GM11168 (cell line): Measurements from ENCODE around the gene ZCCHC3.

Experiments
- in situ Hi-C: fragments of 300-500 bp; cut with MboI; formaldehyde crosslinking; loops from one replicate; pipeline ENCODE4 v1.12.0; 2022; ENCODE audit warnings: low sequenced_read_pairs; ENCODE audit not compliant: unreplicated experiment

ZCCHC3 gene

DNA sequence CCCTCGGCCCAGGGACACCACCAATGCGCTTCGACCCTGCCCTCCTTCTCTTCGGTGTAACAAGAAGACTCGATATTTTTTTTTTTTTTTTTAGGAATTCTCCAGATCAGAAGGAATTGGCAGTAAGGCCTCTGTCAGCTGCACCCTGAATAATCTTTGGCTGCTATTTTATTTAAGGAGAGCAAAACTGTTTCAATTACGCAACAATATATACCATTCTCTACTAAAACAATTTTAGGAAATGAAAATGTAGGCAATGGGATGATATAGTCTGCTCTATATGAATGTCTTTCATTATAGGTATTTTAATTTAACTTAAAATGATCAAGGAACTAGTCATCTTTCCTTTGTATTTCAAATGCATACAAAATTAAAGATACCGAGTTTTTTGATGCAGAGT, 13.3 kb downstream of the ZCCHC3 start:
- in situ Hi-C loops, result no loop called here

DNA sequence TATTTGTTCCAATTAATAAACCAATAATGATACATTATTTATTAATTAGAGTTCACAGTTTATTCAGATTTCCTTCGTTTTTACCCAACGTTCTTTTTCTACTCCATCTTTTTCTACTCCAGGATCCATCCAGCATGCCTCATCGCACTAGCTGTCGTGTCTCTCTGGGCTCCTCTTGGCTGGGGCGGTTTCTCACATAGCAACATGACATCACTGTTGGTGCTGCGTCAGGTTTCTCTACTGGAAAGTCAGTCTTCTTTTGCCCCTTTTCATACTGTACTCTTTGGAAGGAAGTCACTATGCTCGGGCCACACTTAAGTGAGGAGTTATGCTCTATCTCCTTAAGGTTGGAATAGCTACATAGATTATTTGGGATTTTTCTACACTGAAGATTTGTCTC, 14.2 kb downstream of the ZCCHC3 start:
- in situ Hi-C loops, result no loop called here

DNA sequence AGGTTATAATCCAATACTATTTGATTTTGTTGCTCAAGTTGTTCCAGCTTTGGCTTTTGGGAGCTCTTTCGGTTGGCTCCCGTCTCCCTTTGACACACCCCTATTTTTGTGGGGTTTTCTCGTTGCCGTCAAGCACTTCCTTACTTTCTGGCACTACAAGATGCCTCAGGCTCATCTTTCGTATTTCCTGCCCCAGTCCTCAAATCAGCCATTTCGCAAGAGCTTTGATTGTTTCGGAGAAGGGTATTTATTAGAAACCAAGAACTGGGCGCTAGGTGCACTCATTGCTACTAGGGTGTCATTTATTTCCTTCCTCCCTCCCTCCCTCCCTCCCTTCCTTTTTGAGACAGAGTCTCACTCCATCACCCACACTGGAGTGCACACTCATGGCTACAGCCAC, 14.7 kb downstream of the ZCCHC3 start:
- in situ Hi-C loops, result no loop called here

DNA sequence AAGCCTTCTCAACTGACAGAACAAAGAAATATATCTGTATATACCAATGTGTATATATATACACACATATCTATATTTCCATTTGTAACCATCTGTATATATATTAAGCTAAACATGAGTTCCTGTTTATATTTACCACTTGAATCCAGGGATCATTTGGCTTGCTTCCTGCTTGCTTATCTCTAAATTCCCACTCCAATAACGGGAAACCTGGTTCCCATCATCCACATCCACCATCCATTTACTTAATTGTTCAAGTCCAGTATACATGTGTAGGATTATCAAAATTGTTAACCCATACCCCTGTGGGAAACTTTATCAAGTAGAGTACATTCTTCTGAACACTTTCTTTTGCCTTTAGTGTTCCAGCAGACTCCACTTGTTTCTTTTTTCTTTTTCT, 15.5 kb downstream of the ZCCHC3 start:
- in situ Hi-C loops, result no loop called here

DNA sequence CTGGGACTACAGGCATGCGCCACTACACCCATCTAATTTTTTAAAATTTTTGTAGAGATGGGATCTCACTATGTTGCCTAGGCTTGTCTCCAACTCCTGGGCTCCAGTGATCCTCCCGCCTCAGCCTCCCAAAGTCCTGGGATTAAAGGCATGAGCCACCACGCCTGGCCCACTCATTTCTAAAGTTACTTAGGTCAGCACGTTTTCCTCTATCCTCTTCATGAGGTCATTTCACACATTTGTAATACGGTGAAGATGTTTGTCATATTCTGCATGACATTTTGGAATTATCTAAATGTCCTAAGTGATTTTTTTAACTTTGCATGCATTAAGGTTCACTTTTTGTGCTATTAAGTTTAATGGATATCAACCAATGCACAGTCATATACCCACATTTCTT, 16.0 kb downstream of the ZCCHC3 start:
- in situ Hi-C loops, result no loop called here

DNA sequence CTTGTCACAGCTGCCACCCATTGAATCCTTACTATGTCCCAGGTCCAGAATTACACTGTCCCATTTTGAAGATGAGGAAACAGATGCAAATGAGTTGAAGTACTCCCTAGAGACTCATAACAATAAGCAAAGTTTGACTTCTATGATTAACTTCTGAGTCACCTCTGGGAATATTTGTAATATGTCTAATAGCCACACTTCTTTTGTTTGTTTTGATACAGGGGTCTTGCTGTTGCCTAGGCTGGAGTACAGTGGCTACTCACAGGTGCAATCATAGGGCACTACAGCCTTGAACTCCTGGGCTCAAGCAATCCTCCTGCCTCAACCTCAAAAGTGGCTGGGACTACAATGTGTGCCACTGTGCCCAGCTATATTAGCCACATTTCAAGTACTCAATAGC, 16.6 kb downstream of the ZCCHC3 start:
- in situ Hi-C loops, result no loop called here

DNA sequence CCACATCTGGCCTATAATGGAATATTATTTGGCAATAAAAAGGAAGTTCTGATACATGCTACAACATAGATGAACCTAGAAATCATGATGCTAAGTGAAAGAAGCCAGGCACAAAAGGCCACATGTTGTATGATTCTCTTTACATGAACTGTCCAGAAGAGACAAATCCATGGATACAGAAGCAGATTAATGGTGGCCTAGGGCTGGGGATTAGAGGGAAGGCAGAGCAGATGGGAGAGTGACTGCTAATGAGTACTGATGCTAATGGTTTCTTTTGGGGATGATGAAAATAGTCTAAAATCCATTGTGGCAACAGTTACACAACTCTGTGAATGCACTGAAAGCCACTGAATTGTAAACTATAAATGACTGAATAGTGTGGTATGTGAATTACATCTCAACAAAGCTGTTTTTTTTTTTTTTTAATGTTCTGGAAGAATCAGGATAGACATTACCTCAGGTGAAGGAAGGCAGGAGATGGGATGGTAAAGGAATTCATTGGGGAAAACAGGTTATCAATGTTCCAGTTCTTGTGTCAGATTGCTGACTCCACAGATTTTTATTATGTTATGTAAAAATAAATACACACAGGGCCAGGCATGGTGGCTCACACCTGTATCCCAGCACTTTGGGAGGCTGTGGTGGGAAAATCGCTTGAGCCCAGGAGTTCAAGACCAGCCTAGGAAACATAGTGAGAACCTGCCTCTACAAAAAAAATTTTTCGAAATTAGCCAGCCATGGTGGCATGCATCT, 19.1 kb downstream of the ZCCHC3 start:
- in situ Hi-C loops, result no loop called here

DNA sequence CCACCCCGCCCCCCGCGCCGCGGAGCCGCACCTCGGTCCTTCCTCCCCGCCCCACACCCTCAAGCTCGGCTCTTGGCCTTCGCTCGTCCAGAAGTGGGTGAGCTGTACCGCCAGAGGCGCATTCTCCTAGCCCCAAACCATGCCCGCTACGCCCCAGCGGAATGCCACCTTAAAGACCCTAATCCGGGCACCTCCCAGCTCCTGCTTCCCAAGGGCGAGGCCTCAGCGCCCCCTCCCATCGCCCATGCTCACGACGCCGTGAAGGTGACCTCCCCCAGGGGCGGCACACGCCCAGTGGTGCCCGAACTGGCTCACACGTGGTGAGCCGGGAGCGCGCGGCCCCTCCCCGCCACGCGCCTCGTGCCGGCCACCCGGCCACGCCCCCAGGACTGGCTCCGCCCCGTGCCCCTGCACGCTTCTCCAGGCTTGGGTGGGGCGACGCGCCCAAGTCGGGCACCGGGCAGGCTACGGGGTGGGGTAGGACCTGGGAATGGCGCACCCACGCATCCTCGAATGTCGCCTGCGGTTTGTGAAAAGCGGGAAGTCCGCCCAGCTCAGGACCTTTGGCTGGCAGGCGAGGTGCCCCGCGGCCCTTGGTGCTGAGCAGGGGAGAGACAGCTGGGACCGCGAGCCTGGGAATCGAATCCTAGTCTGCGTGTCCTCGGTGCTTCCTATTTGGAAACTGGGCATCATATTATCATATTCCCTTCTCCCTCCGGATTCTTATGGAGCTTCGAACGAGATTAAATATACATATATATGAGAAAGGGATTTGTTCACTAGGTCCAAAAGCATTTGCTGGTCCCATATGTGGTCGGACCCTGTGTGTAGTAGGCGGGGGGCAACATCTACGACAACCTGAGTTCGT, 27.0 kb downstream of the ZCCHC3 start:
- in situ Hi-C loops, result no loop called here

DNA sequence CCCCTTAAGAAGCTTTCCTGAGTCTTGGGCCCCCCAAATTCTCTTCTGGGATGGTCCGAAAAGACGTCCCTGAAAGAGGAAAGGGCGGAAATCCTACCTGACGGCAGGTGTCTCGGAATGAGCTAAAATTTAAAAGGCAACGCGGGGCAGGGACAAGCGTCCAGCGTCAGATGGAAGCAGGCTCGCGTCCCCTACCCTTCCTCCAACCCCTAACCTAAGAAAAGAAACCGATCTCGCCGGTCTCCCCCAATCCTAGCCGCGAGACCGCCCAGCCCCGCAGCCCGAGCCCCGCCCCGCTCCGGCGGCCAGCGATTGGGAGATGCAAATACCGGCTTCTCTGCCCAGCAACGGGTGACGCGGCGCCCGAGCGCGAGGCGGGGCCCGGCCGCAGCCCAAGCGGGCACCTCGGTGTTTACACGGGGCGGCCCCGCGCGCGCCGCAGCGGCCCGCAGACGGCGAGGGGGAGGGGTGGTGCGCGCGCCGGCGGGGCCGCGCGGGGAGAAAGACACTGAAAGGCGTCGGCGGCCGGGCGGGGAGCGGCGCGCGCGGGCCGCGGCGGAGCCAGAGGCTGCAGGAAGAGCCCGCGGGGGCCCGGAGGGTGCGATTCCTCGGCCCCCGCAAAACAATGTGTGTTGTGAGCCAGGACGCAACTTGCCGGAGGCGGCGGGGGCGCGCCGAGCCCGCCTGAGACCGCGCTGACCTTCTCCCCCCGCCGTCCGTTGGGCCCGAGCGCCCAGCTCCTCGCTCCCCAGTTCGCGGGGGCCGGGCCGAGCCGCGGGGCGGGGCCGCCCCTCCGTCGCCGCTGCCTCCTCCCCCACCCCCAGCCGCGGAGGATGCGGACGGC, 27.9 kb downstream of the ZCCHC3 start, which contains the start of gene SOX12:
Gene SOX12 (plus strand): TSS at position 508 of the 844 bp plus-strand sequence. CDS start 373 bp downstream, outside the sequence.
- in situ Hi-C loops, result no loop called here

DNA sequence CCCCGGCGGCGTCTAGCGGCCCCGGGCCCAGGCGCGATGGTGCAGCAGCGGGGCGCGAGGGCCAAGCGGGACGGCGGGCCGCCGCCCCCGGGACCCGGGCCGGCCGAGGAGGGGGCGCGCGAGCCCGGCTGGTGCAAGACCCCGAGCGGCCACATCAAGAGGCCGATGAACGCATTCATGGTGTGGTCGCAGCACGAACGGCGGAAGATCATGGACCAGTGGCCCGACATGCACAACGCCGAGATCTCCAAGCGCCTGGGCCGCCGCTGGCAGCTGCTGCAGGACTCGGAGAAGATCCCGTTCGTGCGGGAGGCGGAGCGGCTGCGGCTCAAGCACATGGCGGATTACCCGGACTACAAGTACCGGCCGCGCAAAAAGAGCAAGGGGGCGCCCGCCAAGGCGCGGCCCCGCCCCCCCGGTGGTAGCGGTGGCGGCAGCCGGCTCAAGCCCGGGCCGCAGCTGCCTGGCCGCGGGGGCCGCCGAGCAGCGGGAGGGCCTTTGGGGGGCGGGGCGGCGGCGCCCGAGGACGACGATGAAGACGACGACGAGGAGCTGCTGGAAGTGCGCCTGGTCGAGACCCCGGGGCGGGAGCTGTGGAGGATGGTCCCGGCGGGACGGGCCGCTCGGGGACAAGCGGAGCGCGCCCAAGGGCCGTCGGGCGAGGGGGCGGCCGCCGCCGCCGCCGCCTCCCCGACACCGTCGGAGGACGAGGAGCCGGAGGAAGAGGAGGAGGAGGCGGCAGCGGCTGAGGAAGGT, 28.7 kb downstream of the ZCCHC3 start:
- in situ Hi-C loops, result no loop called here

DNA sequence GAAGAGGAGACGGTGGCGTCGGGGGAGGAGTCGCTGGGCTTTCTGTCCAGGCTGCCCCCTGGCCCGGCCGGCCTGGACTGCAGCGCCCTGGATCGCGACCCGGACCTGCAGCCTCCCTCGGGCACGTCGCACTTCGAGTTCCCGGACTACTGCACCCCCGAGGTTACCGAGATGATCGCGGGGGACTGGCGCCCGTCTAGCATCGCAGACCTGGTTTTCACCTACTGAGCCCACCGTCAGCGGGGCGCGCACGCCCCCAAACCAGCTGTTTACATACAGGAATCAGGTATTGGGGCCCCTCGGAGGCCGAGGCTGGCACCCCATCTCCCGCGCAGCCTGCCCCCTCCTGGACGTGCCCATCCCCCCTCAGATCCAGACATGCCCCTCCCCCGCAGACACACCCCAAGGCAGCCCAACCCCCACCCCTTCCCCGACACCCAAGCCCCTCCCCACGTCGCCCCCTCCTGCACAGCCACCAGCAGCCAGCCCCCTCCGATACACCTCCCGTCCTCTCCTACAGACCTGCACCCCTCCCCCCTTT, 29.3 kb downstream of the ZCCHC3 start:
- in situ Hi-C loops, result no loop called here

DNA sequence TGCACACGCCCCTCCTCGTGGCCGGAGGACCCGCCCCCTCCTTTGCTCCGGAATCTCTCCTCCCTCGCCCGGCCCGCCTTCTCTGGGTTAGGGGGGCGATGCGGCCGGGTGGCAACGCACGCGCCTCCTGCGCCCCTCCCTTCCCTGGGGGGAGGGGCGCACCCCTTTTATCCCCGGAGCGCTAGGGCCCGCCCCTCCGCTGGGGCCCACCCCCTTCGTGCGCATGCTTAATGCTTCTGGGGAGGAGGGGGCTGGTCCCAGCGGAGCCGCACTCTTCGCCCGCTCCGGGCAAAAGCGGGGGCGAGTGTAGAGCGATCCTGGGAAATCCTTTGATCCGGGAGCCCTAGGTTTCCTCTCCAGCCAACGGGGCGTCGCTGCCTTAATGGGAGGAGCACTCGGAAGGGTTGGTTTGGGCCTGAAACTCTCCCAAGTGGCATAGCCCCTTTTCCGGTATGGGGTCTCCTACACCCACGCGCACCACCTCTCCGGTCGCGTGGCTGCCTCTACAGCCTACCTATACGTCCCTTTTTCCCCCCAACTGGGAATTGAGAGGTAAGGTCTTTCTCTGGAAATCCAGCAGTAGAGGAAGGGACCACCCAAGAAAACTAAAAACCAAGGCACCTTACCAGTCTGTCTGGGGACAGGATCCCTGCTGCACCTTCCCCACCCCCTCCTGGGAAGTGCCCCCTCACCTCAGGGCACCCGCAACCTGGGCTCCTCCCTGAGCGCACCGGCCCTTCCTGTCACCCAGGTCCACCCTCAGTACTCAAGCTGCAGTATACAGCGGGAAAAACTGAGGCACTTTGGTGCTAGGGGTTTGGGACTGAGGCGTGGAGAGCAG, 30.0 kb downstream of the ZCCHC3 start:
- in situ Hi-C loops, result no loop called here

DNA sequence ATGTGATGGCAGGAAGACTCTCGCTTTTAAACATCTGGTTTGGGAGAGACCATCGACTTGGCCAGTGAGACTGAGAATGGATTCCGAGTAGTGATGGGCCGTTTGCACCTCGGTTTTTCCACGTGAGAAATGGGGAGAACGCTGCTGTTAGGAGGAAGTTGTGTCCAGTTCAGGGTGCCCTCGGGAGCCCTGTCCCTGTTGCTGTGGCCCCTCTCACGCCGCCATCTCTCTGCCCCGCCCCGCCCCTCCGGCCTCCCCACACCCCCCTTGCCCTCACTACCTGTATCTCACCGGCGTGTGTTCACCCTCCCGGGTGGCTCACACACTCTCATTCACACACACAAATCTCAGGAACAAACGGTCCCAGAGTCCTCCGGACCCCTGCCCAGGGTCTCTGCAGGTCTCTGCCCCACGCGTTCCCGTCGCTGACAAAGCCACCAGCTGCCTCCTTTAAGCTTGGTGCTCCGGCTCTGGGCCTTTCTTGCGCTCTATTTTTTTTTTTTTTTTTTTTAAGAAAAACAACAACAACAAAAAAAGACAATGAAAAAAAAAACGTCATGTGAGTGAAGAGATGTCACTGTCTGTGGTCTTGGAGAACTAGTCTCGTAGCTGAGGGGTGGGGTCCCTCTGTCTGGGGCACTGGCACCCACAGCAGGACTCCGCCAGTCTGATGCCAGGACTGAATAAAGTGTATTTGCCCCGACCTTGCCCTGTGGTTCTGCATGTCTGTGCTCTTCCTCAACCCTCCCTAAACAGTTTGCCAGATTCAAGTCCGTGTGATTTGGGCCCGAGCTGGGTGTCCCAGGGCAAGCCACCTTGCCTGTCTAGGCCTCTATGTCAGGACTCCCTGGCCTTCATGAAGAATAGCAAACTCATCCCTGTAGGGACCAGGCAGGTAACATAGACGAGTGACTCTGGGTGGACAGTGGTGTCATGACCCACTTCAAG, 30.9 kb downstream of the ZCCHC3 start:
- in situ Hi-C loops, result no loop called here

DNA sequence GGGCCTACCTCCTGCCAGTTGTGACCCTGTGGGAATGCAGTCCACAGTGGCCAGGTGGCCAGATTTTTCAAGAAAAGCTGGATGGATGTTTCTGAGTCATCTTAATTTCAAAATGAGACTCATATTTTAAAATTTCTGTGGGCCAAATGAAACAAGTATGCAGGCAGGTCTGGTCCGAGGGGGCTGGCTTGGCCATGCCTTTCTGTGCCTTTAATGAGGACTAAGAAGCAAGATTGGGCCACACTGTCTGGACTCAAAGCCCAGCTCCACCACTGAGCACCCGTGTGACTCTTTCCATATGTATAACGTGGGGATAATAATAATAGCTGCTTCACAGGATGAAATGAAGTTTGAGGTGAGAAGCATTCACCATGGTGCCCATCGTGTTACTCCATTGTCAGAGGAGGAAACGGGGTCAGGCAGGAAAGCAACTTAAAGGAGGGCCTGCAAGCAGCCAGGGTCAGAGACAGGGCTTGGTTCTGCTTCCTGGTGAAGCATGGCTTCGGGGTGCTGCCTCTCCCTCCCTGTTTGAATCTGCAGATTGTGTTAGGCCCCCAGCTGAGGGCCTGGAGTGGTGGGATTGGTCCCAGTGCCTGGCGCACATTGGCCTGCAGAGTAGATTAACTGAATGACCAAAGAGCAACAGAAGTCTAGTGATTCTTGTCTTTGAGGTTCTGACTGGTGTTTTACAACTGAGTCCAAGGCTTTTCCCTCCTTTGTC, 31.8 kb downstream of the ZCCHC3 start:
- in situ Hi-C loops, result no loop called here

DNA sequence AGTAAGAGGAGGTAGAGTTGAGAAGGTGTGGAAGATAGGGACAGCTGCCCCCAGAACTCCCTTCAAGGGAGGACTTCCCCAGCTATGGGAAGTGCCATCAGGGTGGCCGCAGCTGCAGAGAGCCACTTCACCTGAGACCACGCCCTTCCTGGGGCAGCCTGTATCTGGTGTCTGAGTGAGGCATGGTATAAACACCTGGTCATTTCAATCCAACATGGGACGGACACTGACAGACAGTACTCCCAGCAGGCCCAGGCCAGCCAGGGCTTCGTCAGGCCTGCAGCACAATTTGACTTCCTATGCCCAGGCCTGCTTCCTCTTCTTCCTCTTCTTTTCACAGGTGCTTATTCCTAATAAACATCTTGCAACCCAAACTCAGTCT, 32.5 kb downstream of the ZCCHC3 start:
- in situ Hi-C loops, result no loop called here

DNA sequence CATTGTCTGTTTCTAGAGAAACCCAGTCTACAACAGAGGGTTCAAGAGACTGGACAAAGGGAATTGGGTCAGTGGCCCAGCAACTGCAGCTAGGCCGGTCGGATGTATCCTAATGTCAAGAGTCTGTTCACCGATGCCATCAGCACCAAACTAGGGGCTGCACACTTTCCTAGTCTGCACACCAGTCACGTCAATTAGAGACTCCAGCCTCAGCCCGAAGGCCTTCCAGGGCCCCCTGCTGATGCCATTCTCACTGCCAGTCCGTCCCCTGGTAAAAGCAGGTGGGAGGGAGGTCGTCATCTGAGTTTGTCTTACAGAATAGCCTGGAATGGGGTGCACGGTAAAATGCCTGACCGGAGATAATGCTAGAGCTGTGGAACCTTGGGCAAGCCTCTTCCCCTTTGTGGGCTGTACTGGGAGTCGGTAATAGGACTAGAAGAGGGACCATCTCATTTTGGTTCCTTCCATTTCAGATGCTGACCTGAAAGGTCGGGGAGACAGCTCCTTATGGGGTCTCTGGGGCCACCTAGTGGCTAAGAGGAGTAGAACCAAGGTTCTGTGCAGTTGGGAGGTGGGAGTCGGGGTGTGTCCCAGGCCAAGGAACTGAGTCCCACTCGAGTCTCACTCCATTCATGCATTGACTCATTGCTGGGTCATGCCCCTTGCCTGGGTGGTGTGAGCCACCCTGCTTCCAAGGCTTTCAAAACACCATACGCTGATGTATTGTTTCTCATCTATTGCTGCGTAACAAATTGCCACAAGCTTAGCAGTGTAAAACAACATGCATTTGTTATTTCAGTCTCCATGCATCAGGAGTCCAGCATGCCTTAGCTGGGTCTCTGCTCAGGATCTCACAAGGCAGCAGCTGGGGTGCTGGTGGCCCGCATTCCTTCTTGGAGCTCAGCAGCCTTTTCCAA, 33.1 kb downstream of the ZCCHC3 start:
- in situ Hi-C loops, result no loop called here
